Esophagus squamous epithelium (tissue), 4 donors: Measurements from ENCODE around the gene FBXL7.

Source experiments
- POLR2A ChIP-seq, 4 donors: fragments of 450-650 bp; IDR thresholded peaks; one replicate each; pipeline ENCODE4 v1.6.1; 2017; ENCODE audit warnings: antibody characterized with exemption in 4 of 4, mild to moderate bottlenecking in 4 of 4, moderate library complexity in 3 of 4
- TF ChIP-seq, protein P1 (sequence below), 6 experiments: fragments of 450-650 bp in 4 of 6; fragments of 200-600 bp in 2 of 6; sonication (generic) in 2 of 6; IDR thresholded peaks; one replicate each; pipeline ENCODE4 v1.5.1; 2016 to 2019; ENCODE audit warnings: antibody characterized with exemption in 6 of 6, mild to moderate bottlenecking in 4 of 6, moderate library complexity in 4 of 6

DNA sequence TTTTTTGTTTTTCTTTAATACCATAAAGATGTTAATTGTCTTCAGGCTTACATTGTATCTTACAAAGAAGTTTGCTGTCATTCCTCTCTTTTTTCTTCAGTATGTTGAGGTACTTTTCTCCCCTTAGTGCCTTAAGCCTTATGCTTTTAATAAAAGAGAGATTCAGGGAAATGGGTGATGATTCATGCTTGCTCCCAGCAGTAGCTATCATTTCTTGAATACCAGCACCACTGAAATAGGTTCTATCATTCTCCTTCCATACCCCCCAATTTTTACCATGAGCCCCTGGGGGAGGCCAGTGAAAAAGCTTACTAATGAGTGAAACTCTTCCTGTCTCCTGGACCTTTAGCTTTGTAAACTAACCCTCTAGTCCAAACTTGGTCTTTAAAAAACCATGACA, 165.0 kb downstream of the FBXL7 start:
- TF ChIP-seq, protein P1, sequence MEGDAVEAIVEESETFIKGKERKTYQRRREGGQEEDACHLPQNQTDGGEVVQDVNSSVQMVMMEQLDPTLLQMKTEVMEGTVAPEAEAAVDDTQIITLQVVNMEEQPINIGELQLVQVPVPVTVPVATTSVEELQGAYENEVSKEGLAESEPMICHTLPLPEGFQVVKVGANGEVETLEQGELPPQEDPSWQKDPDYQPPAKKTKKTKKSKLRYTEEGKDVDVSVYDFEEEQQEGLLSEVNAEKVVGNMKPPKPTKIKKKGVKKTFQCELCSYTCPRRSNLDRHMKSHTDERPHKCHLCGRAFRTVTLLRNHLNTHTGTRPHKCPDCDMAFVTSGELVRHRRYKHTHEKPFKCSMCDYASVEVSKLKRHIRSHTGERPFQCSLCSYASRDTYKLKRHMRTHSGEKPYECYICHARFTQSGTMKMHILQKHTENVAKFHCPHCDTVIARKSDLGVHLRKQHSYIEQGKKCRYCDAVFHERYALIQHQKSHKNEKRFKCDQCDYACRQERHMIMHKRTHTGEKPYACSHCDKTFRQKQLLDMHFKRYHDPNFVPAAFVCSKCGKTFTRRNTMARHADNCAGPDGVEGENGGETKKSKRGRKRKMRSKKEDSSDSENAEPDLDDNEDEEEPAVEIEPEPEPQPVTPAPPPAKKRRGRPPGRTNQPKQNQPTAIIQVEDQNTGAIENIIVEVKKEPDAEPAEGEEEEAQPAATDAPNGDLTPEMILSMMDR (IDR thresholded peaks at IDR 0.05): no peak
- TF ChIP-seq POLR2A (IDR thresholded peaks at IDR 0.05): no peak
